Measurements from ENCODE around the gene DNAJB5. TPM values are rescaled to one million over a fixed set of nuclear protein-coding genes. Genes with fewer than 3 reads are reported as not detected.

Gene DNAJB5
- total RNA-seq, 1 experiment from 2014 or later, result 13.0 TPM

- DNase-seq (ENCODE audit: low spot score), result no peak
- ChIA-PET POLR2A (ENCODE audit: low non-redundant PET) (no interaction called here), CTCF (no interaction called here)
- Histone ChIP-seq H3K27me3 (replicated peaks; ENCODE audit: insufficient read depth, low read depth, low read length, poor library complexity) (no peaks in the 10 kb centered on the region), H3K9me3 (ENCODE audit: low read depth, low read length, poor library complexity, severe bottlenecking) (no peaks in the 10 kb centered on the region), H3K4me1 (ENCODE audit: insufficient read depth, low read length, poor library complexity, severe bottlenecking) (no peaks in the 10 kb centered on the region), H3K27ac (ENCODE audit: low read depth, low read length, poor library complexity, severe bottlenecking) (no peak overlapping the region), H3K36me3 (ENCODE audit: insufficient read depth, low read length, poor library complexity, severe bottlenecking) (no peaks in the 10 kb centered on the region), H3K4me3 (ENCODE audit: low read depth, low read length, poor library complexity, severe bottlenecking) (no peak overlapping the region)
- intact Hi-C loops (cut with micrococcal nuclease; ENCODE audit: unreplicated experiment), result no loop called here
- BruUV-seq (replicated peaks), result no TSS peak
- TF ChIP-seq EZH2 (IDR thresholded peaks at IDR 0.05; ENCODE audit: borderline replicate concordance, low read depth, low read length, poor library complexity, severe bottlenecking), result no peak
- TF ChIP-seq, protein P1, sequence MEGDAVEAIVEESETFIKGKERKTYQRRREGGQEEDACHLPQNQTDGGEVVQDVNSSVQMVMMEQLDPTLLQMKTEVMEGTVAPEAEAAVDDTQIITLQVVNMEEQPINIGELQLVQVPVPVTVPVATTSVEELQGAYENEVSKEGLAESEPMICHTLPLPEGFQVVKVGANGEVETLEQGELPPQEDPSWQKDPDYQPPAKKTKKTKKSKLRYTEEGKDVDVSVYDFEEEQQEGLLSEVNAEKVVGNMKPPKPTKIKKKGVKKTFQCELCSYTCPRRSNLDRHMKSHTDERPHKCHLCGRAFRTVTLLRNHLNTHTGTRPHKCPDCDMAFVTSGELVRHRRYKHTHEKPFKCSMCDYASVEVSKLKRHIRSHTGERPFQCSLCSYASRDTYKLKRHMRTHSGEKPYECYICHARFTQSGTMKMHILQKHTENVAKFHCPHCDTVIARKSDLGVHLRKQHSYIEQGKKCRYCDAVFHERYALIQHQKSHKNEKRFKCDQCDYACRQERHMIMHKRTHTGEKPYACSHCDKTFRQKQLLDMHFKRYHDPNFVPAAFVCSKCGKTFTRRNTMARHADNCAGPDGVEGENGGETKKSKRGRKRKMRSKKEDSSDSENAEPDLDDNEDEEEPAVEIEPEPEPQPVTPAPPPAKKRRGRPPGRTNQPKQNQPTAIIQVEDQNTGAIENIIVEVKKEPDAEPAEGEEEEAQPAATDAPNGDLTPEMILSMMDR (conservative IDR thresholded peaks at IDR 0.05; ENCODE audit: low read depth, low read length), result no peak
Measured at GRCh38 chr9:35028341-35028740, 38.8 kb downstream of the DNAJB5 start.

DNA sequence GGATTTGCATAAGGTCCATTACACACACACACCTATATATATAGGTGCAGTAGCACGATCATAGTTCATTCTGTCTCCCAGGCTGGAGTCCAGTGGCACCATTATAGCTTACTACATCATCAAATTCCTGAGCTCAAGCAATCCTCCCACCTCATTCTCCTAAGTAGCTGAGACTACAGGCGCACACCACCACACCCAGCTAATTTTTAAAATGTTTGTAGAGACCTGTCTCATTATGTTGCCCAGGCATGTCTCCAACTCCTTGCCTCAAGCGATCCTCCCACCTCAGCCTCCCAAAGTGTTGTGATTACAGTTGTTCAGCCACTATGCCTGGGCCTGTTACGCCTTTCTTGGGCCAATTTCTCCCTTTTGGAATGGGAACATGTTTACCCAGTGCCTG, 39.7 kb downstream of the DNAJB5 start:
- ChIA-PET CTCF (no interaction called here), POLR2A (ENCODE audit: low non-redundant PET) (no interaction called here)
- BruUV-seq (replicated peaks), result no TSS peak
- no peak for TF ChIP-seq EZH2 (IDR thresholded peaks at IDR 0.05; ENCODE audit: borderline replicate concordance, low read depth, low read length, poor library complexity, severe bottlenecking)
- TF ChIP-seq, protein P1 (conservative IDR thresholded peaks at IDR 0.05; ENCODE audit: low read depth, low read length), result no peak
- H3K4me1 ChIP-seq (ENCODE audit: insufficient read depth, low read length, poor library complexity, severe bottlenecking), result no peaks in the 10 kb centered on the region
- no peaks in the 10 kb centered on the region for H3K27me3 ChIP-seq (replicated peaks; ENCODE audit: insufficient read depth, low read depth, low read length, poor library complexity)
- no peaks in the 10 kb centered on the region for H3K36me3 ChIP-seq (ENCODE audit: insufficient read depth, low read length, poor library complexity, severe bottlenecking)
- no peak overlapping the region for H3K4me3 ChIP-seq (ENCODE audit: low read depth, low read length, poor library complexity, severe bottlenecking)
- H3K27ac ChIP-seq (ENCODE audit: low read depth, low read length, poor library complexity, severe bottlenecking), result no peak overlapping the region
- intact Hi-C loops (cut with micrococcal nuclease; ENCODE audit: unreplicated experiment), result no loop called here
- no peak for DNase-seq (ENCODE audit: low spot score)
- H3K9me3 ChIP-seq (ENCODE audit: low read depth, low read length, poor library complexity, severe bottlenecking), result no peaks in the 10 kb centered on the region

- ChIA-PET CTCF (no interaction called here), POLR2A (ENCODE audit: low non-redundant PET) (no interaction called here)
- Histone ChIP-seq H3K27ac (ENCODE audit: low read depth, low read length, poor library complexity, severe bottlenecking) (no peak overlapping the region), H3K4me3 (ENCODE audit: low read depth, low read length, poor library complexity, severe bottlenecking) (no peak overlapping the region), H3K4me1 (ENCODE audit: insufficient read depth, low read length, poor library complexity, severe bottlenecking) (no peaks in the 10 kb centered on the region), H3K9me3 (ENCODE audit: low read depth, low read length, poor library complexity, severe bottlenecking) (no peaks in the 10 kb centered on the region), H3K36me3 (ENCODE audit: insufficient read depth, low read length, poor library complexity, severe bottlenecking) (no peaks in the 10 kb centered on the region), H3K27me3 (replicated peaks; ENCODE audit: insufficient read depth, low read depth, low read length, poor library complexity) (no peaks in the 10 kb centered on the region)
- intact Hi-C loops (cut with micrococcal nuclease; ENCODE audit: unreplicated experiment), result no loop called here
- peak; percentile 43 for DNase-seq (ENCODE audit: low spot score)
- TF ChIP-seq, protein P1 (conservative IDR thresholded peaks at IDR 0.05; ENCODE audit: low read depth, low read length), result no peak
- TF ChIP-seq EZH2 (IDR thresholded peaks at IDR 0.05; ENCODE audit: borderline replicate concordance, low read depth, low read length, poor library complexity, severe bottlenecking), result no peak
- BruUV-seq (replicated peaks), result no TSS peak
Measured at GRCh38 chr9:35029852-35030251, 40.3 kb downstream of the DNAJB5 start.
